H1 (cell line): ENCODE measurements around the gene CCDC116. TPM values are rescaled to one million over a fixed set of nuclear protein-coding genes. Genes with fewer than 3 reads are reported as not detected.
A peak's percentile ranks its signal among the peaks of the same experiment; 100 is the strongest.

ENCODE experiments used
- BCL11A ChIP-seq, 2 experiments: IDR thresholded peaks; one replicate each; pipeline ENCODE4 v1.6.1; 2011; ENCODE audit warnings: low read depth in 2 of 2, low read length in 2 of 2, mild to moderate bottlenecking in 2 of 2
- CBX8 ChIP-seq: fragments of 300-800, 300-1000 bp; sonication (generic); IDR thresholded peaks from 2 replicates; pipeline ENCODE4 v1.7.1; 2016; ENCODE audit warnings: low read depth, low read length, borderline replicate concordance
- CHD7 ChIP-seq: fragments of 300-600 bp; sonication (generic); IDR thresholded peaks from 2 replicates; pipeline ENCODE4 v1.7.1; 2012; ENCODE audit warnings: low read length, moderate library complexity, mild to moderate bottlenecking, inconsistent platforms; ENCODE audit not compliant: insufficient replicate concordance
- CREB1 ChIP-seq: IDR thresholded peaks from 2 replicates; pipeline ENCODE4 v1.6.1; 2012; ENCODE audit warnings: inconsistent platforms
- EGR1 ChIP-seq: IDR thresholded peaks from 2 replicates; pipeline ENCODE4 v1.6.1; 2011; ENCODE audit warnings: low read depth, low read length, borderline replicate concordance
- GABPA ChIP-seq: IDR thresholded peaks from 2 replicates; pipeline ENCODE4 v1.6.1; 2011; ENCODE audit warnings: mild to moderate bottlenecking, low read length, moderate library complexity, borderline replicate concordance; ENCODE audit not compliant: insufficient read depth
- KDM4A ChIP-seq: IDR thresholded peaks from one replicate; pipeline ENCODE4 v1.7.1; 2012; ENCODE audit warnings: low read depth, mild to moderate bottlenecking, moderate library complexity, low read length, inconsistent platforms; ENCODE audit not compliant: severe bottlenecking
- RBBP5 ChIP-seq: IDR thresholded peaks from 2 replicates; pipeline ENCODE4 v1.7.1; 2012; ENCODE audit warnings: low read depth, mild to moderate bottlenecking, inconsistent platforms, low read length, moderate library complexity, borderline replicate concordance
- SP2 ChIP-seq: IDR thresholded peaks from 2 replicates; pipeline ENCODE4 v1.6.1; 2012; ENCODE audit warnings: mild to moderate bottlenecking, low read length, inconsistent platforms
- SP4 ChIP-seq: IDR thresholded peaks from 2 replicates; pipeline ENCODE4 v1.6.1; 2012; ENCODE audit warnings: low read length, inconsistent platforms
- polyA plus RNA-seq, 7 experiments: library from polyadenylated mRNA; depleted of rRNA in 3 of 7; stranded (reverse) in 5 of 7; unstranded in 2 of 7; fragments of >200 nt in 5 of 7; fragments of 200-250 nt in 2 of 7; gene quantifications; 1 replicate in 5 of 7; 2 replicates in 1 of 7; 4 replicates in 1 of 7; pipeline versions ENCODE4 v1.2.1 to v1.2.3, GENCODE V29; 2011 to 2013; ENCODE audit warnings: missing spikeins in 2 of 7, mixed read lengths in 2 of 7
- total RNA-seq: library from RNA; stranded (reverse); fragmentation: NEBNext Ultra II Directional; extraction: Animal tissue kit (Norgen Biotek cat#: 25700); gene quantifications from 2 replicates; pipeline ENCODE4 v1.2.1, GENCODE V29; 2021
- TF ChIP-seq, protein P1 (sequence below): IDR thresholded peaks from 2 replicates; pipeline ENCODE4 v1.6.1; 2011; ENCODE audit warnings: low read depth, mild to moderate bottlenecking, low read length; ENCODE audit not compliant: insufficient read depth

CCDC116 gene
- total and polyA plus RNA-seq, 2 of the 8 experiments (the other 6 are each of a cell fraction or from before 2014, with no cell fraction given) = 0.08 TPM; not detected in 1

- TF ChIP-seq CHD7 = no peak
- TF ChIP-seq SP4 = no peak
- no peak for TF ChIP-seq RBBP5
- TF ChIP-seq SP2 = no peak
- TF ChIP-seq, protein P1, sequence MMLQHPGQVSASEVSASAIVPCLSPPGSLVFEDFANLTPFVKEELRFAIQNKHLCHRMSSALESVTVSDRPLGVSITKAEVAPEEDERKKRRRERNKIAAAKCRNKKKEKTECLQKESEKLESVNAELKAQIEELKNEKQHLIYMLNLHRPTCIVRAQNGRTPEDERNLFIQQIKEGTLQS = no peak
- 0 out of 2 replicates have a peak, but pooled peaks have one; percentile 23 for TF ChIP-seq GABPA
- TF ChIP-seq CREB1 = 0 out of 2 replicates have a peak, but pooled peaks have one; percentile 8
- no peak for TF ChIP-seq EGR1
- TF ChIP-seq BCL11A (IDR thresholded peaks at IDR 0.05; ENCODE audit: low read depth in 2 of 2, low read length in 2 of 2) = no peak
- peak; percentile 83 for TF ChIP-seq KDM4A
- no peak for TF ChIP-seq CBX8
Observed at GRCh38 chr22:21651521-21652009, 19.0 kb downstream of the CCDC116 start (continued).
